ENCODE data around the gene CTNND2. TPM values are rescaled to one million over a fixed set of nuclear protein-coding genes. Genes with fewer than 3 reads are reported as not detected.

CTNND2 gene
- polyA plus RNA-seq, 1 donor from 2014 or later: 67.0 TPM

DNA sequence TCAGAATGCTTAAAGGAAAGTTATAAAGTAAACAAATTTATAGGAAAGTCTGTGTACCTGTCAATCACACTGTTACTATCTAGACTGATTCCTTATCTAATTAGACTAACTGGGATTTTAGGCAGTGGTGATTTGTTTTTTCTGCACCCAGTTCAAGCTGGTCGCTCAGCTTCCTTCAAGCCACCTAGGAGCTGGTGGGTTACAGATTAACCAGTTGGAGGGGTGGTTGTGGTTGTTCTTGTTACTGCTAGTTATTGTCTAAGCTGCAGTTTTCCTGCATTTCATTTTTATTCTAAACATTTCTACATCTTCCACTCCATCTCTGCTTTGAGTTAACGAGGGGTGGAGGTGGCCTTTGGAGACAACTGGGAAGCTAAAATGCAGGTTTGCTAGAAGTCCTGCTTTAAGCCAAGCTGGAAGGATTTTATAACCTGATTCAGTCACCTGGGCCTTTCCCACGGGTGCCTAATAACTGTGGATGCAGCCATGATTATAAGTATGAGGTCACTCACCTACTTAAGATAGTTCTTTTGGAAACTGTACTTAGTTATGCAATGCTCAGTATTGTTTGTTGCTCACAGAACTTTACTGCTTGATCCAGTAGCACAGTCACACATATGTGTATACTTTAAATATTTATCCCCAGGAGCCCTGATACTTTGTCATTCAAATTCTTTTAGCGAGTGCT is 839.3 kb downstream of the CTNND2 start:
- no peak for TF ChIP-seq POLR2AphosphoS5 (IDR thresholded peaks at IDR 0.05)
- TF ChIP-seq, protein P1, sequence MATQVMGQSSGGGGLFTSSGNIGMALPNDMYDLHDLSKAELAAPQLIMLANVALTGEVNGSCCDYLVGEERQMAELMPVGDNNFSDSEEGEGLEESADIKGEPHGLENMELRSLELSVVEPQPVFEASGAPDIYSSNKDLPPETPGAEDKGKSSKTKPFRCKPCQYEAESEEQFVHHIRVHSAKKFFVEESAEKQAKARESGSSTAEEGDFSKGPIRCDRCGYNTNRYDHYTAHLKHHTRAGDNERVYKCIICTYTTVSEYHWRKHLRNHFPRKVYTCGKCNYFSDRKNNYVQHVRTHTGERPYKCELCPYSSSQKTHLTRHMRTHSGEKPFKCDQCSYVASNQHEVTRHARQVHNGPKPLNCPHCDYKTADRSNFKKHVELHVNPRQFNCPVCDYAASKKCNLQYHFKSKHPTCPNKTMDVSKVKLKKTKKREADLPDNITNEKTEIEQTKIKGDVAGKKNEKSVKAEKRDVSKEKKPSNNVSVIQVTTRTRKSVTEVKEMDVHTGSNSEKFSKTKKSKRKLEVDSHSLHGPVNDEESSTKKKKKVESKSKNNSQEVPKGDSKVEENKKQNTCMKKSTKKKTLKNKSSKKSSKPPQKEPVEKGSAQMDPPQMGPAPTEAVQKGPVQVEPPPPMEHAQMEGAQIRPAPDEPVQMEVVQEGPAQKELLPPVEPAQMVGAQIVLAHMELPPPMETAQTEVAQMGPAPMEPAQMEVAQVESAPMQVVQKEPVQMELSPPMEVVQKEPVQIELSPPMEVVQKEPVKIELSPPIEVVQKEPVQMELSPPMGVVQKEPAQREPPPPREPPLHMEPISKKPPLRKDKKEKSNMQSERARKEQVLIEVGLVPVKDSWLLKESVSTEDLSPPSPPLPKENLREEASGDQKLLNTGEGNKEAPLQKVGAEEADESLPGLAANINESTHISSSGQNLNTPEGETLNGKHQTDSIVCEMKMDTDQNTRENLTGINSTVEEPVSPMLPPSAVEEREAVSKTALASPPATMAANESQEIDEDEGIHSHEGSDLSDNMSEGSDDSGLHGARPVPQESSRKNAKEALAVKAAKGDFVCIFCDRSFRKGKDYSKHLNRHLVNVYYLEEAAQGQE (IDR thresholded peaks at IDR 0.05; ENCODE audit: borderline replicate concordance): no peak
- no peak for TF ChIP-seq CTCF (IDR thresholded peaks at IDR 0.05; ENCODE audit: poor library complexity, severe bottlenecking)
- TF ChIP-seq SMC3 (conservative IDR thresholded peaks at IDR 0.05; ENCODE audit: poor library complexity): no peak
- no peak for TF ChIP-seq RAD21 (conservative IDR thresholded peaks at IDR 0.05)
- no peak for TF ChIP-seq MXI1 (conservative IDR thresholded peaks at IDR 0.05; ENCODE audit: poor library complexity, severe bottlenecking)
- no peak for TF ChIP-seq EP300 (conservative IDR thresholded peaks at IDR 0.05; ENCODE audit: poor library complexity, severe bottlenecking)
- no peak for TF ChIP-seq EZH2 (IDR thresholded peaks at IDR 0.05; ENCODE audit: borderline replicate concordance, insufficient read depth, low read length, poor library complexity, severe bottlenecking)
- TF ChIP-seq TAF1 (IDR thresholded peaks at IDR 0.05; ENCODE audit: low read depth): no peak
- Histone ChIP-seq H2AFZ (ENCODE audit: low read depth, low read length) (no peak overlapping the region), H3K27ac (ENCODE audit: low read length) (no peak overlapping the region), H3K79me2 (replicated peaks; ENCODE audit: insufficient read depth, low read length) (no peaks in the 10 kb centered on the region), H3F3A (ENCODE audit: insufficient read depth, low read length, poor library complexity, severe bottlenecking) (no peaks in the 10 kb centered on the region), H3K4me2 (ENCODE audit: low read length) (no peak overlapping the region), H3K9me3 (ENCODE audit: low read length) (no peaks in the 10 kb centered on the region), H3K27me3 (ENCODE audit: insufficient read depth, low read depth, low read length) (no peaks in the 10 kb centered on the region), H3K9ac (ENCODE audit: low read length) (no peak overlapping the region), H4K20me1 (ENCODE audit: insufficient read depth) (no peaks in the 10 kb centered on the region), H3K9me2 (ENCODE audit: insufficient read depth, low read length) (no peaks in the 10 kb centered on the region), H3K4me3 (ENCODE audit: low read length) (no peak overlapping the region), H3K36me3 (ENCODE audit: insufficient read depth, low read length) (peaks cover 5% of the 10 kb centered on the region)

GRCh38 chr5:11062397-11062796 is 841.8 kb downstream of the CTNND2 start:
- Histone ChIP-seq H3K4me2 (ENCODE audit: low read length) (no peak overlapping the region), H3K27ac (ENCODE audit: low read length) (no peak overlapping the region), H3K9me2 (ENCODE audit: insufficient read depth, low read length) (no peaks in the 10 kb centered on the region), H3F3A (ENCODE audit: insufficient read depth, low read length, poor library complexity, severe bottlenecking) (no peaks in the 10 kb centered on the region), H3K4me3 (ENCODE audit: low read length) (no peak overlapping the region), H3K79me2 (replicated peaks; ENCODE audit: insufficient read depth, low read length) (no peaks in the 10 kb centered on the region), H3K27me3 (ENCODE audit: insufficient read depth, low read depth, low read length) (no peaks in the 10 kb centered on the region), H3K36me3 (ENCODE audit: insufficient read depth, low read length) (no peaks in the 10 kb centered on the region), H4K20me1 (ENCODE audit: insufficient read depth) (no peaks in the 10 kb centered on the region), H3K9ac (ENCODE audit: low read length) (no peak overlapping the region), H2AFZ (ENCODE audit: low read depth, low read length) (no peak overlapping the region), H3K9me3 (ENCODE audit: low read length) (peaks cover 4% of the 10 kb centered on the region)
- no peak for TF ChIP-seq MXI1 (conservative IDR thresholded peaks at IDR 0.05; ENCODE audit: poor library complexity, severe bottlenecking)
- no peak for TF ChIP-seq RAD21 (conservative IDR thresholded peaks at IDR 0.05)
- no peak for TF ChIP-seq EP300 (conservative IDR thresholded peaks at IDR 0.05; ENCODE audit: poor library complexity, severe bottlenecking)
- TF ChIP-seq EZH2 (IDR thresholded peaks at IDR 0.05; ENCODE audit: borderline replicate concordance, insufficient read depth, low read length, poor library complexity, severe bottlenecking): no peak
- no peak for TF ChIP-seq SMC3 (conservative IDR thresholded peaks at IDR 0.05; ENCODE audit: poor library complexity)
- TF ChIP-seq POLR2AphosphoS5 (IDR thresholded peaks at IDR 0.05): no peak
- no peak for TF ChIP-seq CTCF (IDR thresholded peaks at IDR 0.05; ENCODE audit: poor library complexity, severe bottlenecking)
